Kidney (tissue), 14 donors: ENCODE data around the gene CXorf66. TPM values are rescaled to one million over a fixed set of nuclear protein-coding genes. Genes with fewer than 3 reads are reported as not detected.

ENCODE experiments used
- DNase-seq, 5 donors: peaks; one replicate each; pipeline ENCODE4 v3.0.0-alpha.2; 2013 to 2020
- FAIRE-seq: peaks from 2 replicates; lab custom pipeline; 2012; peaks lifted over from hg19 to GRCh38; lab: Jason Lieb, UNC
- H3K27ac ChIP-seq, 2 donors: one replicate each; pipeline ENCODE4 v1.7.0; 2013; ENCODE audit warnings: low read depth in 2 of 2, low read length in 2 of 2, inconsistent platforms in 1 of 2
- H3K27me3 ChIP-seq: one replicate; pipeline ENCODE4 v1.7.1; 2013; ENCODE audit warnings: low read length, inconsistent platforms; ENCODE audit not compliant: control insufficient read depth, insufficient read depth
- H3K36me3 ChIP-seq, 3 donors: one replicate each; pipeline versions ENCODE4 v1.7.0 to v1.7.1; 2013; ENCODE audit warnings: low read length in 3 of 3, control low read depth in 1 of 3, inconsistent platforms in 1 of 3; ENCODE audit not compliant: insufficient read depth in 3 of 3, control insufficient read depth in 2 of 3
- H3K4me1 ChIP-seq, 3 donors: one replicate each; pipeline versions ENCODE4 v1.7.0 to v1.7.1; 2013; ENCODE audit warnings: low read length in 3 of 3, inconsistent platforms in 1 of 3, low read depth in 1 of 3; ENCODE audit not compliant: control insufficient read depth in 2 of 3, insufficient read depth in 2 of 3
- H3K4me3 ChIP-seq, 3 donors: one replicate each; pipeline versions ENCODE4 v1.7.0 to v1.8.1; 2013; ENCODE audit warnings: low read length in 3 of 3, control low read depth in 1 of 3, inconsistent platforms in 1 of 3
- H3K9ac ChIP-seq, 3 donors: one replicate each; pipeline versions ENCODE4 v1.7.0 to v1.7.1; 2013; ENCODE audit warnings: low read length in 3 of 3, control low read depth in 1 of 3, inconsistent platforms in 1 of 3
- H3K9me3 ChIP-seq, 3 donors: one replicate each; pipeline versions ENCODE4 v1.7.0 to v1.7.1; 2013; ENCODE audit warnings: low read length in 3 of 3, control low read depth in 1 of 3, inconsistent platforms in 1 of 3; ENCODE audit not compliant: control insufficient read depth in 2 of 3, insufficient read depth in 1 of 3
- intact Hi-C: fragments of 100-400 bp; cut with DNase I; formaldehyde crosslinking; loops from one replicate; pipeline ENCODE4 v1.11.1; 2022
- polyA plus RNA-seq: library from polyadenylated mRNA; stranded (reverse); fragments of 350-450 nt; fragmentation: Illumina TruSeq; extraction: RNeasy Lipid Tissue Mini Kit (QIAGEN cat#74804); gene quantifications from one replicate; pipeline ENCODE4 v1.2.3, GENCODE V29; 2014; ENCODE audit warnings: low read depth, low replicate concordance; ENCODE audit not compliant: insufficient read depth
- total RNA-seq: library from RNA; stranded (reverse); fragmentation: NEBNext Ultra II Directional; extraction: Animal tissue kit (Norgen Biotek cat#: 25700); gene quantifications from one replicate; pipeline ENCODE4 v1.2.1, GENCODE V29; 2021
- TF ChIP-seq, protein P1 (sequence below): IDR thresholded peaks from 3 replicates; pipeline ENCODE4 v1.5.1; 2012; ENCODE audit warnings: mild to moderate bottlenecking, moderate library complexity, borderline replicate concordance; ENCODE audit not compliant: insufficient read depth; ENCODE audit errors: extremely low read depth
- donor health status: control.
- donor health status: control.
- donor health status: control.
- donor health status: control.
- donor health status: control.
- donor health status: DM: yes; HTN: yes; CAD: no.
- donor health status: Normal renal cell carcinoma (clear cell type).

CXorf66 gene
- total and polyA plus RNA-seq, 2 donors from 2014 or later: not detected

GRCh38 chrX:139932901-139933796 lies 32.2 kb downstream of the CXorf66 start, which contains the start of gene ATP11C:
TSS of gene ATP11C (minus strand) at chrX:139933053. CDS start at chrX:139932042, 1,011 bp downstream.
- FAIRE-seq: no peak

GRCh38 chrX:139932073-139932900 lies 33.0 kb downstream of the CXorf66 start:
- intact Hi-C loops: no loop called here
- Histone ChIP-seq H3K27ac (peak overlapping the region; percentile 89 to 96), H3K27me3 (no peaks in the 10 kb centered on the region), H3K9ac (peak overlapping the region in 2 of 3 donors; percentile 42 to 58), H3K9me3 (no peaks in the 10 kb centered on the region), H3K4me3 (peak overlapping the region; percentile 67 to 73 (median 69)), H3K4me1 (no peaks in the 10 kb centered on the region), H3K36me3 (no peaks in the 10 kb centered on the region)
- peak; percentile 26 to 88 (median 49) for DNase-seq
- FAIRE-seq: no peak
- TF ChIP-seq, protein P1, sequence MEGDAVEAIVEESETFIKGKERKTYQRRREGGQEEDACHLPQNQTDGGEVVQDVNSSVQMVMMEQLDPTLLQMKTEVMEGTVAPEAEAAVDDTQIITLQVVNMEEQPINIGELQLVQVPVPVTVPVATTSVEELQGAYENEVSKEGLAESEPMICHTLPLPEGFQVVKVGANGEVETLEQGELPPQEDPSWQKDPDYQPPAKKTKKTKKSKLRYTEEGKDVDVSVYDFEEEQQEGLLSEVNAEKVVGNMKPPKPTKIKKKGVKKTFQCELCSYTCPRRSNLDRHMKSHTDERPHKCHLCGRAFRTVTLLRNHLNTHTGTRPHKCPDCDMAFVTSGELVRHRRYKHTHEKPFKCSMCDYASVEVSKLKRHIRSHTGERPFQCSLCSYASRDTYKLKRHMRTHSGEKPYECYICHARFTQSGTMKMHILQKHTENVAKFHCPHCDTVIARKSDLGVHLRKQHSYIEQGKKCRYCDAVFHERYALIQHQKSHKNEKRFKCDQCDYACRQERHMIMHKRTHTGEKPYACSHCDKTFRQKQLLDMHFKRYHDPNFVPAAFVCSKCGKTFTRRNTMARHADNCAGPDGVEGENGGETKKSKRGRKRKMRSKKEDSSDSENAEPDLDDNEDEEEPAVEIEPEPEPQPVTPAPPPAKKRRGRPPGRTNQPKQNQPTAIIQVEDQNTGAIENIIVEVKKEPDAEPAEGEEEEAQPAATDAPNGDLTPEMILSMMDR: no peak

More at GRCh38 chrX:139932901-139933796, 32.2 kb downstream of the CXorf66 start, which contains the start of gene ATP11C:
- Histone ChIP-seq H3K9ac (peak within 1 kb of the TSS; percentile 42 to 63 (median 48)), H3K9me3 (no peaks in the 10 kb centered on the region), H3K27me3 (no peaks in the 10 kb centered on the region), H3K36me3 (no peaks in the 10 kb centered on the region), H3K4me1 (no peaks in the 10 kb centered on the region), H3K27ac (peak within 1 kb of the TSS; percentile 89 to 96), H3K4me3 (peak within 1 kb of the TSS; percentile 67 to 73 (median 72))
- intact Hi-C loops: no loop called here
- TF ChIP-seq, protein P1: no peak
- peak; percentile 83 to 95 (median 90) for DNase-seq

DNA sequence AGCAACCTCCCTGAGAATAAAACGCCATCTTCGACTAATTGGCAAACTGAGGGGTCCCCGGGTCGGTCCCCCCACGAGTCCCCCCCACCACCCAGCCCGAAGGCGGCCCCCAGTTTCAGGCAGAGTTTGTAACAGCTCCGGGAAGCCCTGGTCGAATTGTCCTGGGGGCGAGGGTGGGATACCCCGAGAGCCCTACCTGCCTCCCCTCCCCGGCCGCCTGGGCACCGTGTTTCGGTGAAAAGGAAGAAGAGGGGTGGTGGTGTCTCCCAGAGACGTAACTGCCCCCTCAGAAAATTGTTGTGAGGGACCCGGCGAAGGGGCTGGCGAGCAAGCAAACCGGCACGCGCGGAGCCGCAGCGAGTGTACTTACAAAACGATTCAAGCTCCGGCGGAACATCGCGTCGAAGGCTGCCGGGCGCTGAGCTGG lies 33.7 kb downstream of the CXorf66 start:
- peak overlapping the region in 1 of 2 donors; percentile 47 for H3K27ac ChIP-seq
- H3K4me1 ChIP-seq: no peaks in the 10 kb centered on the region
- no peaks in the 10 kb centered on the region for H3K36me3 ChIP-seq
- DNase-seq (peak in 1 of 5 donors; percentile 56), FAIRE-seq (no peak)
- TF ChIP-seq, protein P1: no peak
- no peaks in the 10 kb centered on the region for H3K27me3 ChIP-seq
- no peaks in the 10 kb centered on the region for H3K9me3 ChIP-seq
- H3K4me3 ChIP-seq: peak overlapping the region; percentile 58 to 73 (median 69)
- intact Hi-C loops: no loop called here
- peak overlapping the region in 1 of 3 donors; percentile 51 for H3K9ac ChIP-seq
